ENCODE results near the gene URB2.

URB2 gene

GRCh38 chr1:229645324-229645993 is 19.4 kb downstream of the URB2 start:
- DNase-seq (ENCODE audit: low spot score) = no peak

GRCh38 chr1:229648406-229648805 is 22.4 kb downstream of the URB2 start:
- DNase-seq (ENCODE audit: low spot score) = no peak

- DNase-seq (ENCODE audit: low spot score) = no peak
These were observed 24.0 kb downstream of the URB2 start for GRCh38 chr1:229650045-229650444.

GRCh38 chr1:229651546-229651945 is 25.5 kb downstream of the URB2 start:
- no peak for DNase-seq (ENCODE audit: low spot score)

- no peak for DNase-seq (ENCODE audit: low spot score)
These were observed 27.4 kb downstream of the URB2 start for GRCh38 chr1:229653420-229653819.

- no peak for DNase-seq (ENCODE audit: low spot score)
These were observed 29.7 kb downstream of the URB2 start for GRCh38 chr1:229655781-229656180.

GRCh38 chr1:229657993-229658755 is 32.1 kb downstream of the URB2 start:
- no peak for DNase-seq (ENCODE audit: low spot score)

GRCh38 chr1:229661022-229661877 is 35.2 kb downstream of the URB2 start:
- DNase-seq (ENCODE audit: low spot score) = peak; percentile 76

GRCh38 chr1:229661897-229662296 is 35.9 kb downstream of the URB2 start:
- no peak for DNase-seq (ENCODE audit: low spot score)

- no peak for DNase-seq (ENCODE audit: low spot score)
These were observed 38.2 kb downstream of the URB2 start for GRCh38 chr1:229664133-229664689.

- DNase-seq (ENCODE audit: low spot score) = no peak
These were observed 40.0 kb downstream of the URB2 start for GRCh38 chr1:229665912-229666558.

GRCh38 chr1:229666585-229666984 is 40.5 kb downstream of the URB2 start:
- DNase-seq (ENCODE audit: low spot score) = no peak

- no peak for DNase-seq (ENCODE audit: low spot score)
These were observed 43.3 kb downstream of the URB2 start for GRCh38 chr1:229669333-229669732.

GRCh38 chr1:229671310-229671709 is 45.3 kb downstream of the URB2 start:
- no peak for DNase-seq (ENCODE audit: low spot score)

GRCh38 chr1:229672246-229672645 is 46.2 kb downstream of the URB2 start:
- DNase-seq (ENCODE audit: low spot score) = no peak

- DNase-seq (ENCODE audit: low spot score) = no peak
These were observed 48.0 kb downstream of the URB2 start for GRCh38 chr1:229674042-229674441.

GRCh38 chr1:229675396-229675795 is 49.3 kb downstream of the URB2 start:
- no peak for DNase-seq (ENCODE audit: low spot score)

GRCh38 chr1:229685149-229685548 is 59.1 kb downstream of the URB2 start:
- DNase-seq (ENCODE audit: low spot score) = no peak

GRCh38 chr1:229689273-229689672 is 63.2 kb downstream of the URB2 start:
- no peak for DNase-seq (ENCODE audit: low spot score)

- DNase-seq (ENCODE audit: low spot score) = no peak
These were observed 63.9 kb downstream of the URB2 start for GRCh38 chr1:229689904-229690303.

GRCh38 chr1:229690662-229691061 is 64.6 kb downstream of the URB2 start:
- no peak for DNase-seq (ENCODE audit: low spot score)

GRCh38 chr1:229691362-229691761 is 65.3 kb downstream of the URB2 start:
- no peak for DNase-seq (ENCODE audit: low spot score)

Measured in hematopoietic multipotent progenitor cell treated with erythropoietin and hydrocortisone succinate and interleukin-3 and kit ligand, for 17 days (in vitro differentiated cells).